SH-SY5Y (cell line): ENCODE data around the gene HSD11B1L.

ENCODE experiments used
- GATA2 ChIP-seq: IDR thresholded peaks from 2 replicates; pipeline ENCODE4 v1.6.1; 2011; ENCODE audit warnings: mild to moderate bottlenecking, low read depth, low read length
- GATA3 ChIP-seq: IDR thresholded peaks from 2 replicates; pipeline ENCODE4 v1.6.1; 2011; ENCODE audit warnings: low read depth, mild to moderate bottlenecking, low read length, moderate library complexity

The HSD11B1L gene

DNA sequence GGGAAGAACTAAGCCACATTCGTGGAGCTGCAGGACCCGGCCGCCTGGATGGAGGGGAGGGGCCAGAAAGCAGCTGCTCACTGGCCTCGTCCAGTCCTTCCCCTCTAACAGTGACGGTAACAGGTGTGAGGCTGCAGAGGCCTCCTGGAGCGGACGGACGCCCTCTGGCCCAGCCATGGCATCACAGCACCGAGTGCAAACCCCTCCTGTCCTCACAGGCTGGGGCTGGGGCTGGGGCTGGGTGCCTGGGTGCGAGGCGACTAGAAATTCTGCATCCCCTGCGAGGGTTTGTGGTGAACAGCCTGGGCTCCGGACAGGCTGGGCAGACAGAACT lies 4.1 kb upstream of the HSD11B1L start:
- TF ChIP-seq GATA2, result no peak
- no peak for TF ChIP-seq GATA3

DNA sequence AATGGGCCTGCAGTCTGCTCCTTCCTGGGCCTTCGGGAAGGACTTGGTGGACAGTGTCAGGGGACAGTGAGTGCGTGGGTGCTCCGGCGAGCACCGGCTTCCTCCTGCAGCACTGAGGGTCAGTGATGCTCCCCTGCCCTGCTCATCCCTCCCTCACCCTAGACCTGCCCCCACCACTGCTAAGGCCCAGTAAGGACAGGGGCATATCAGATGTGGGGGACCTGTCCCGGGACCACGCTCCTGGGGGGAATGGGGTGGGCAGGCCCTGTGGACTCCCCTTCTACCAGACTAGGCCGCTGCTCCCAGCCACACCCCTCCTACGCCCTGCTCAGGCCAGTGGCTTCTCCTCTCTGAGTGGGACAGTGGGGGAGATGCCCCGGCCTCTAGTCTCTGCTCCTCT lies 3.7 kb upstream of the HSD11B1L start:
- TF ChIP-seq GATA2 (no peak), GATA3 (no peak)

DNA sequence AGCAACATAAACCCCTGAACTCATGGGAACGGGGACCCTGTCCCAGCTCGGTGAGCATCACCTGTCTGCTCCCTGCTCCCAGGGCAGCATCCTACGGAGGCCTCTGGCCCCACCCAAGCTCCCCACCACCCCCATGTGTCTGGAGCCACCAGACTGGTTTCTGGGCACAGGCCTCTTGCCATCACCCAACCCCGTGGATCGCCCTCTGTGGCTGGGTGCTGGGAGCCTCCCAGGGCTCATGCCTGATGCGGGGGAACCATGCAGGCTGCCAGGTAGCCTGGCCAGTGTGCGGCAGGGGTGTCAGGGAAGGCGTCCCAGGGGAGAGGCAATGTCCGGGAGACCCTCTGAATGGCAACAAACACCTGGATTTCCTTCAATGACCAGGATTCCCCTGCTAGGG lies 3.2 kb upstream of the HSD11B1L start:
- TF ChIP-seq GATA2 (no peak), GATA3 (no peak)

DNA sequence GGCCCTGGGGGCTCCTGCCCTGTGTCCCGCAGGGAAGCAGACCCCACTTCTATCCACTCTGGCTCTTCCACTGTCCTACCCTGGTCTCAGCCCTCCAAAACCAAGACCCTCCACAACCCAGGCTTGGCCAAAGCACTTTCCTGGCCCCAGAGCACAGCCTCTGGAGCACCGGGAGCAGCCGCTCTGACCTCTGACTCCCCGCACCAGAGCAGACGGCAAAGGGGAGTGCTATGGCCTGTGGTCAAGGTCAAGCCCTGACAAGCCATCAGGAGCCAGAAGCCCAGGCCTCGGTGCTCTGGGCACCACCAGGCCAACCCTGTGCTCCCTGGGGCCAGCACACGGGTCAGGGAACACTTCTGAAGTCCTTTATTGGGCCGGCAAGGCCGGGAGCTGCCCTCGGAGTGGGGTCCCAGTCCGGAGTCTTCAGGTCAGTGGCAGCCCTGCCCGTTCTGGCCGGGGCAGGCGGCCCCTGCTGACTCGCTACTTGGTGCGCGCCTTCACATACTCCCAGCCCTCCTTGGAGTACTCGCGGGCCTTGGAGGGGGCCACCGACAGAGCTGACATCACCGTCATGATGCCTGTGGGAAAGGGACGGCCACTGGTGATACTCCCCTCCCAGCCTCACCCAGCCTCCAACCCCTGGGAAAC lies 2.6 kb upstream of the HSD11B1L start:
- TF ChIP-seq GATA2 (no peak), GATA3 (no peak)

DNA sequence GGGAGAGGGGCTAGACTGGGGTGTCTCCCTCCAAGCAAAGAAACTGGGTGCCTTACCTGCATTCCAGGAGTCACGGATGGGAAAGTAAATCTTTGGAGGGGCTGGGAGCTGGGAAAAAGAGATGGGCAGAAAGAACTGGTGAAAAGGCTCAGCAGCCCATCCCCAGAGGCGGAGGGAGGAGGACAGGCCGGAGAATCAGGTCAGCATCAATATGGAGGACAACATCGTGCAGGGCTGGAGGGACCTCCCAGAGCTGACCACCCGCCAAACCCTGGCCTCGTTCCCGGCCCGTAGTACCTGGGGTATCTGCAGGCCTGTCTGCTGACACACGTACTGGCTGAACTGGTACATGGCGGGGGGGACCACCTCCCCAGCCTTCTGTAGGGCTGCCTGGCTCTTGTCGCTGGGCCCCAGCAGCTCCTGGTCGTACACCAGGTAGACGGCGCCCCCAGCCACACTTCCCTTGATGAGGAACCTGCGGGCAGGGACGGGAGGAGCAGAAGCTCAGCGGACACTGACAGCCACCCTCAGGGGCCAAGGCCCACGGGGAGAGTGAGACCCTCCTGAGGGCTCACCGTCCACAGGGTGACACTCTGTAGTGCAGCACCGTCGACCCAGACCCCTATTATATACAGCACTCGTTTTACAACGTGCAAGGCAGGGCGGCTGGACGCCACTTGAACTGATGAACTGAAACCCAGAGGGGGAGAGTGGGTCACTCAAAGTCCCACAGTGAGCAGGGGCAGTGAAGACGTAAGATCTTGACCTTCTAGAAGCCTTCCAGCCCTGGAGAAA lies 1.3 kb upstream of the HSD11B1L start:
- TF ChIP-seq GATA2 (no peak), GATA3 (no peak)

DNA sequence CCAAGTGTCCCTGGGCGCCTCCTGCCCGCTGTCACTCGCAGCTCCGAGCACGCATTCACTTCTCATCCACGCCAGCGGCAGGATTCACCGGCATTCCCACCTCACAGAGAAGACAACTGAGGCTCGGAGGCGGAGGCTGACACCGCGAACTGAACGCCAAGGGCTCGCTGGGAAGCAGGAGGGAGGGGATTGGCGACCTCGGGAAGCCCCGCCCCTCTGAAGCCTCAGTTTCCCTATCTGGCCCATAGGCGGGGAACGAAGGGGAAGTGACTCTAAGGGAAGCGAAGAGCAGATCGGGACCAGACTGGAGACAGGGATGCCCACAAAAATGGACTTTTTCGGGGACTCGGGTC lies 767 bp upstream of the HSD11B1L start:
- no peak for TF ChIP-seq GATA2

DNA sequence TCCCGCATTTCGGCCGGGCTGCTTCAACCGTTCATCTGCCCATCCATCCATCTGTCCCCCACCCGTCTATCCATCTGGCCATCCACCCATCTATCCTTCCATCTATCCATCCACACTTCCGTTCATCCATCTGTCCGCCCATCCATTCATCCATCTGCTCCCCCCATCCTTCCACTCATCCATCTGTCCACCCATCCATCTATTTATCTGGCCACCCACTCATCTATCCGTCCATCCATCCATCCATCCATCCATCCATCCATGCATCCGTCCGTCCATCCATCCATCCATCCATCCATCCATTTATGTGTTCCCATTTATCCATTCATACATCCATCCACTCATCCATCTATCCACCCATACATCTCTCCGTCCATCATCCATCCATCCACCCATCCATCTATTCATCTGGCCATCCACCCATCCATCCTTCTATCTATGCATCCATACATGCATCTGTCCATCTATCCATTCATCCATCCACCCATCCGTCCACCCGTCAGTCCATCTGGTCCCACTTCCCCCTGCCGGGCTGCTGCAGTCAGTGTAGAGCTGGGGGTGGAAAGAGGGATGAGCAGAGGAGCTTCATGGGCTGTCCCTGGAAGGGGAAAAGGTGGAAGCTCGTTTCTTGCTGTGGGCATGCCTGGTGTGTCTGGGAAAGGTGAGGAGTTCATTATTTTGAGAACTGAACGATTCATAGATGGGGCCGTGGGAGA lies 722 bp downstream of the HSD11B1L start:
- TF ChIP-seq GATA3, result no peak
- TF ChIP-seq GATA2, result no peak

DNA sequence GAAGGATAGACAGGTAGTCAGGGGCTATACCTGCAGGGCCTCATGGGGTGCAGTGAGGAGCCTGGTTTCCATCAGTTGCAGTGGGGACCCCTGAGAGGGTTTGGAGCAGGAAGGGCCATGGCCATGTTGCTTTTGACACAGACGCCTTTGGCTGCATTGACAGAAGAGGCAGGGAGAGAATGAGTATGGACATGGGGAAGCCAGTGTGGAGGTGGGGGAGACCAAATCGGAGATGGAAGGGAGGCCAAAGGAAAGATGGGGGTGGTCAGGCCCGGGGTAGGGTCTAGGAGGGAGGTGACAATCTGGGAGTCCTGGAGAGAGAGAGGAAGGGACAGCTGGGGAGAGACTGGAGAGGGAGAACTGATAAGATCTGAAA lies 1.3 kb downstream of the HSD11B1L start:
- TF ChIP-seq GATA2 (0 out of 2 replicates have a peak, but pooled peaks have one; percentile 34), GATA3 (no peak)

DNA sequence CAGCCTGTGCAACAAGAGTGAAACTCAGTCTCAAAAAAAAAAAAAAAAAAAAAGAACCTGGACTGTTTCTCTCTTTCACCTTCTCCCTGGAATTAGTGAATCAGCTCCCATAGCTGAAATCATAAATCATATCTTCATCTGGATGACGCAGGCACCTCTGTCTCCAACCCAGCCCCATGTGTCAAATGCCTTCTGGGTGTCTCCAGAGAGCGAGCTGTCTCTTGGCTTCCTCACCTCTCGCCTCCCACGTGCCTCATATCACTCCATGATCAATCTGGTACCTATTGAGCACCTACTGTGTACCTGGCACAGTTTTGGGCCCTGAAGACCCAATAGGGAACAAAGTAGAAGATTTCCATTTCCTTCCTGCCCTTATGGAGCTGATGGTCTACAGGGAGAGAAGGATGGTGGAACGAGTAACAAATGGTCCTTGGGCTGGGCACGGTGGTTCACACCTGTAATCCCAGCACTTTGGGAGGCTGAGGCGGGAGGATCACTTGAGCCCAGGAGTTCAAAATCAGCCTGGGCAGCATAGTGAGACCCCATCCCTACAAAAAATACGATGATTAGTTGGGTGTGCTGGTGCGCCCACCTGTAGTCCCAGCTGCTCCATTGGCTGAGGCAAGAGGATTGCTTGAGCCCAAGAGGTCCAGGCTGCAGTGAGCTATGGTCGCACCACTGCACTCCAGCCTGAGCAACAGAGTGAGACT lies 2.5 kb downstream of the HSD11B1L start:
- TF ChIP-seq GATA2 (no peak), GATA3 (no peak)

DNA sequence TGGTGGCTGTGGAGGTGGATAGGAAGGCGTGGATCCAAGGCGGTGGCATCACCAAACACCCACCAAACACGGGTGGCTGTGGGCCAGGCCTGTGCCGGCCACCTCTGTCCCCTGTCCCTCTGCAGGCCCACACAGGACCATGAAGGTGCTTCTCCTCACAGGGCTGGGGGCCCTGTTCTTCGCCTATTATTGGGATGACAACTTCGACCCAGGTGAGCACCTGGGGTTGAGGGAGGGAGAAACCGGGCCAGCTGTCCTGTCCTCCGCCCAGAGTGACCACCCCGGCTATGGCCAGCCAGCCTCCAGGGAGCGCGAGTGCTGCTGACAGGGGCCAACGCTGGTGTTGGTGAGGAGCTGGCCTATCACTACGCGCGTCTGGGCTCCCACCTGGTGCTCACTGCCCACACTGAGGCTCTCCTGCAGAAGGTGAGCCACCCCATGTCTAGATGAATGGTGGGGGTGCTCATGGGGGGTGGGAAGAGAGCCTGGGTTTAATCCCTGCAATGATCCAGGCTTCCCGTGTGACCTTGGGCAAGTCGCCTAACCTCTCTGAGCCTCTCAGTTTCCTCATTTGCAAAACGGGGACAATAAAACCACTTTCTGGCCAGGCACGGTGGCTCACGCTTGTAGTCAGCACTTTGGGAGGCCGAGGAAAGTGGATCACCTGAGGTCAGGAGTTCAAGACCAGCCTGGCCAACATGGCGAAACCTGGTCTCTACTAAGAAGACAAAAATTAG lies 4.0 kb downstream of the HSD11B1L start:
- no peak for TF ChIP-seq GATA3
- no peak for TF ChIP-seq GATA2

DNA sequence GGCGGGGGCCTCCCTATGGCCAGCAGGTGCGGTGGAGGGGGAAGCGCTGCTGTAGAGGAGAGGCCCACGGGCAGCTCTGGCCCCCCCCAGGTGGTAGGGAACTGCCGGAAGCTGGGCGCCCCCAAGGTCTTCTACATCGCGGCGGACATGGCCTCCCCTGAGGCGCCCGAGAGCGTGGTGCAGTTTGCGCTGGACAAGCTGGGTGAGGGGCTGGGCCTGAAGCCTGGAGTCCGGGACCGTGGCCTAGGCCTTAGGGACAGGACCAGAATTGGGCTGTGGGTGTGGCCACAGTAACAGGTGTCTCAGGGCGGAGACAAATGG lies 5.5 kb downstream of the HSD11B1L start:
- TF ChIP-seq GATA2, result no peak
- TF ChIP-seq GATA3, result no peak

DNA sequence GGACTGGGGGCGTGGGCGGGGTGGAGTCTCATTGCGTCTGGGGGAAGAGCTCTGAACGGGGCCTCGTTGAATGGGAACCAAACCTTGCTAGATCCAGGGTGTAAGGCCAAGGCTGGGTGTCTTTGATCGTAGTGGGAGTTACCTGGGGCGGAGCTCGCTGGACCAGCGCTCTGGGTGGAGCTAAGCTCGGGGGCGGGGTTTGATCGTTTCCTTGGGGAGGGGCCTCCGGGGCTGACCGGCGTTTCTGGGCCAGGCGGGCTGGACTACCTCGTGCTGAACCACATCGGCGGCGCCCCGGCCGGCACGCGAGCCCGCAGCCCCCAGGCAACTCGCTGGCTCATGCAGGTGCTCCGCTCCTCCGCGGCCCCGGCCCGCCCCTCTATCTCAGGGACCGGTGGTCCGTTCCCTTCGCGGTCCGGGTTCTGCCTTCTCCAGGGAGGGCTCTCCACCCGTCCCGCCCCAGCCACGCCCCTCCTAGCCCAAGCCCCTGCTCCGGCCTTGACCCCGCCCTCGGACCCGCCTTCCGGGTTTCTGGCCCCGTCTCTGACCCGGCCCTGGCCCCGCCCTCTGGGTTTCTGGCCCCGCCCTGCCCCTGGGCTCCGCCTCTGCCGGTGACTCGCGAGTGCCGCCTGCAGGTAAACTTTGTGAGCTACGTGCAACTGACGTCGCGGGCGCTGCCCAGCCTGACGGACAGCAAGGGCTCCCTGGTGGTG lies 6.0 kb downstream of the HSD11B1L start:
- no peak for TF ChIP-seq GATA3
- TF ChIP-seq GATA2, result no peak
